ENCODE measurements around the gene WDR73. TPM values are rescaled to one million over a fixed set of nuclear protein-coding genes. Genes with fewer than 3 reads are reported as not detected.

The WDR73 gene
- total RNA-seq, 1 donor from 2014 or later: 12.8 TPM

DNA sequence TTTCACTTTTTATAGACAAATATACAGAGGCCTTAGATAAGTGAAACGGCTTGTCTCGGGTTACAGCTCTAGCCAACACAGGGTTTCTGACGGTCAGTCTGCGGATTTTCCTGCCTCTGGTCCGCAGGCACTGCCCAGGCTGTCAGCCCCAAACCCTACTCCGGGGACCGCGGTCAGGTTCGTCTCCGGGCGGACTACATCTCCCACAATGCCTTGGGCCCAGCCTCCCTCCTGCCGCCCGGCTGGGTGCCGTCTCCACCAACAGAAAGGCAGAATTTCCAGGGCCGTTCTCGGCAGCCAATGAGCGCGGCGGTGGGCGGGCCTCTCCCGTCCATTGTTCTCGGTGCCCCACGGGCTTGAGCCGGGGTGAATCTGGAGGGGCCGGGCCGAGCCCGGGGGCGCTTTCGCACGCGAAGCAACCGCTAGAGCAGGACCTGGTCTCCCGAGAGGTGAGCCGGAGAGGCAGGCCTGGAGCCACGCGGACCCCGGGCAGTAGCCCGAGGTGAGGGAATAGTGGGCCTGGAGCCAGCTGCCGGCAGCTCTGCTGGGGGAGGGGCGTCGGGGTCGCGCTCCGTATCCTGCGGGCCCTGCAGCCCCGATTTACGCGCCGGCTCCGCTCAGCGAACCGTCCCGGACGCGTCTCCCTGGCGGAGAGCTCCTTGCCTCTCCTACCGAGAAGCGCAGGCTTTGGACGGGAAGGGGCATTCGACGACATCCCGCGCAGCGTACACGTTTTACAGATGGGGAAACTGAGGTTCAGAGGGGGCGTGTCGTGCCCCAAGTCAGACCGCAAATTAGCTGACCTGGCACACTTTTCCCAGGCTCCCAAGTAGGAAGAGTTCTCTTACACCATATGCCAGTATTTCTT lies 53.2 kb downstream of the WDR73 start, which contains the start of gene ZSCAN2:
ZSCAN2 (plus strand) TSS at position 323 of the 868 bp plus-strand sequence. CDS start 2,919 bp downstream, outside the sequence.
- peak; percentile 98 for ATAC-seq
- peak; percentile 97 for DNase-seq (ENCODE audit: missing footprints)
- intact Hi-C loops (cut with DNase I): loop anchor here (1.0 to 10.0 kb wide), 4 partner anchors 30 to 444 kb away; partner anchors contain the start of gene WDR73

DNA sequence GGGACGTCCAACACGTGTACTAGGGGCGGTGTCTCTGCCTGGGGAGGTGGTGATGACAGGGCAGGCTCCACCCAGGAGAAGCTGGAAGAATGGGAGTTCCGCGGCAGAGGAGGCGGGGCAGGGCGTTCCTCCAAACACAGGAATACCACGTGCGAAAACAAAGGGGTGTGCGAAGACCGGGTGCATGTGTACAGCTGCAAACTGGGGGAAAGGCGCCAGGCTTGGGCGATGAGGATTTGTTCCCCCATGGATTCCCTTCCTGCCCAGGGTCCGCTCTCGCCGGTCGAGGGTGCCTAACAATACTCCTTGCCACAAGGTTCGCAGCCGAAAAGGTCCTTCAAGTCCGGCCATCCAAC lies 53.8 kb downstream of the WDR73 start:
- DNase-seq (ENCODE audit: missing footprints): peak; percentile 93
- intact Hi-C loops (cut with DNase I): loop anchor here (1.0 to 10.0 kb wide), 4 partner anchors 31 to 444 kb away; partner anchors contain the start of gene WDR73

GRCh38 chr15:84599906-84600305 lies 54.2 kb downstream of the WDR73 start:
- no peak for ATAC-seq
- DNase-seq (ENCODE audit: missing footprints): no peak
- intact Hi-C loops (cut with DNase I): loop anchor here (1.0 to 10.0 kb wide), 4 partner anchors 31 to 445 kb away; partner anchors contain the start of gene WDR73

More for the DNA sequence above, 53.8 kb downstream of the WDR73 start:
- peak; percentile 81 for ATAC-seq

DNA sequence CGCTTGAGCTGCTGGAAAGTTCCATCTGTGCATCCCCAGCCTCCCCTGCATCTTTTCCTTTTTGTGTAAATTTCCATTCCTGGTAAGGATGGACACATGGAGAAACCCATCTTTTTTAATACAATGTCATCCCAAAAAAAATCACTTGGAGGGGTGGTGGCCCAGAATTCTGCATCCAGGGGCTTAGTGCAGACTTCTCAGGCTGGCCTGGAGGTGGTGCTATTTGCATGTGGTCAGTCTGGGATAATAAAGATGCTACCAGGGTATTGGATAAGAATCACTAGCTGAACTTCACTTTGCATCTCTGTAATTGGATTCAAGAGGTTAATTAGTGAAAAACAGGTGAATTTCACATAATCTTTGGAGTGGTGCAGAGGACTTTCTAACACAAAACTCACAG lies 55.1 kb downstream of the WDR73 start:
- no peak for DNase-seq (ENCODE audit: missing footprints)
- intact Hi-C loops (cut with DNase I): no loop called here
- no peak for ATAC-seq

GRCh38 chr15:84598250-84598649 lies 55.8 kb downstream of the WDR73 start:
- no peak for DNase-seq (ENCODE audit: missing footprints)
- intact Hi-C loops (cut with DNase I): no loop called here
- no peak for ATAC-seq

DNA sequence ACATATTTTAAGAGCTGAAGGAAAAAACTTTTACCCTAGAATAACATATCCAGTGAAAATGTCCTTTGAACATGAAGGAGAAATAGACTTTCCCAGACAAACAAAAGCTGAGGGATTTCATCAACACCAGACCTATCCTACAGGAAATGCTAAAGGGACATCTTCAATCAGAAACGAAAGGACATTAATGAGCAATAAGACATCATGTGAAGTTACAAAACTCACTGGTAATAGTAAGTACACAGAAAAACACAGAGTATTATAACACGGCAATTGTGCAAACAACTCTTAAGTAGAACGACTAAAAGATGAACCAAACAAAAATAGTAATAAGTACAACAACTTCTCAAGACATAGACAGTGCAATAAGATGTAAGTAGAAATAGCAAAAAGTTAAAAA lies 56.8 kb downstream of the WDR73 start:
- intact Hi-C loops (cut with DNase I): no loop called here
- ATAC-seq: no peak
- DNase-seq (ENCODE audit: missing footprints): no peak

DNA sequence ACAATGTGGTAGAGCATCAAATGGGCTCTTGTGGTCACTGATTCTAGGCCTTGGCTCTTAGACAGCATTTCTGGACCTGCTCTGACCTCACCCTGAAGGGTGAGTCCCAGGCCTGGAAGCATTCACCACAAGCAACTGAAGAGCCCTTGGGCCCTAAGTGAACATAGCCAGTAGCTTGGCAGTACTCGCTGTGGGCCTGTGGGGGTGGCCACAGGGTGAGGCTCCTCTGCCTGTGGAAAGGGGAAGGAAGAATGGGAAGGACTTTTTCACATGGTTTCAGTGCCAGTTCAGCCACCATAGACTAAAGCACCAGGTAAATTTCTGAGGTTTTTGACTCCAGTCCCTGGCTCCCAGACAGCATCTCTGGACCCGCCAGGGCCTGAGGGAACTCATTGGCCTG lies 58.4 kb downstream of the WDR73 start:
- DNase-seq (ENCODE audit: missing footprints) (peak; percentile 75), ATAC-seq (no peak)
- intact Hi-C loops (cut with DNase I): no loop called here

DNA sequence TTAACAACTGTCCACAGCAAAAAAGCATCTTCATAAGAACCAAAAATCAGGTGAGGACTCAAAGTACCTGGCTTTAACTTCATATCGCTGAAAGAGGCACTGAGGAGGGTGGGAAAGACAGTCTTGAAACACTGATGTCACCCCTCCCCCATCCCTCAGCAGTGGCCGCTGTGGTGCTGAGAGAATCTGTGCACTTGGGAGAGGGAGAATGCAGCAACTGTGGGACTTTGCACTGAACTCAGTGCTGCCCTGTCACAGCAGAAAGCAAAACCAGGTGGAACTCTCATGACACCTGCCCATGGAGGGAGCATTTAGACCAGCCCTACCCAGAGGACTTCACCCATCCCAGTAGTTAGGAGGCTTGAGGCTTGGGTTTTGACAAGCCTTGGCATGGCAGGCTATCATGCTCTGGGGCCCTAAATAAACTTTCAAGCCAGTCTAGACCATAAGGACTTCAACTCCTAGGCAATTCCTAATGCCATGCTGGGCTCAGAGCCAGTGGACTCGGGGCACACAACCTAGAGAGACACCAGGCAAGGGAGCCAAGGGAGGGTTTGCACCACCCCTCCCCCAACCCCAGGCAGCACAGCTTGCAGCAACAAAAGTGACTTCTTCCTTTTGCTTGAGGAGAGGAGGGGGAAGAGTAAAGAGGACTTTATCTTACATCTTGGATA lies 59.3 kb downstream of the WDR73 start:
- ATAC-seq: no peak
- intact Hi-C loops (cut with DNase I): no loop called here

GRCh38 chr15:84591815-84592214 lies 62.3 kb downstream of the WDR73 start:
- DNase-seq (ENCODE audit: missing footprints): no peak
- intact Hi-C loops (cut with DNase I): no loop called here
- no peak for ATAC-seq

More for the DNA sequence above, 59.3 kb downstream of the WDR73 start:
- no peak for DNase-seq (ENCODE audit: missing footprints)

GRCh38 chr15:84590406-84590805 lies 63.7 kb downstream of the WDR73 start:
- intact Hi-C loops (cut with DNase I): no loop called here
- ATAC-seq (no peak), DNase-seq (ENCODE audit: missing footprints) (no peak)

Other genes with a start within 250 kb of the WDR73 start
- 5.7 TPM for gene ZSCAN2, start 53.3 kb downstream of the WDR73 start, total RNA-seq
- 3.9 TPM for gene NMB, start 3.9 kb upstream of the WDR73 start, total RNA-seq
- 84.7 TPM for gene SEC11A, start 61.9 kb upstream of the WDR73 start, total RNA-seq
- 19.2 TPM for gene ZNF592, start 94.3 kb upstream of the WDR73 start, total RNA-seq
- gene ALPK3, start 163.1 kb upstream of the WDR73 start, total RNA-seq: 132 TPM
- 0.24 TPM for gene SLC28A1, start 230.4 kb upstream of the WDR73 start, total RNA-seq

Measured in Right ventricle myocardium inferior (tissue), 1 donor.